Measurements from ENCODE around the gene MYO18A.

MYO18A gene

GRCh38 chr17:29156781-29157180, 23.4 kb downstream of the MYO18A start:
- H3K9ac ChIP-seq (ENCODE audit: low read length) = no peak overlapping the region

DNA sequence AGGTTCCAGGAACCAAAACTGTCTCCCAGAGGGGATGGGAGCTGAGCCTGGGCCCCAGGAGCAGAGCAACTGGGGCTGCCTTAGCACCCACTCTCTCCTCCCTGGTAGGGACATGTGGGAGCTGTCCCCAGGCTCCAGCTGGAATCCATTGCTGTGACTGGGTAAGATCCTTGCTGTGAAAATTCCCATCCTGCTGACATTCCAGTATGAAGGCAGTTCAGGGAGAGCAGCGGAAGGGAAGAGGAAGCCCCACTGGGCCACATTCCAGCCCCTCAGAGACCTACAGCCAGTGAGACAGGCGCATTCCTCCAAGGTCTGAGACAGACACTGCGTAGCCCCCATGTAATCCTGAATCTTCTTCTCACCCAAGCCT, 24.2 kb downstream of the MYO18A start:
- H3K27ac ChIP-seq (ENCODE audit: low read depth, low read length) = peak overlapping the region; percentile 65
- peaks cover 52% of the 10 kb centered on the region for H3K4me1 ChIP-seq (ENCODE audit: control insufficient read depth, insufficient read depth, low read length)
- H3K9me3 ChIP-seq (ENCODE audit: control insufficient read depth, insufficient read depth, low read depth, low read length) = no peaks in the 10 kb centered on the region
- H3K4me3 ChIP-seq (ENCODE audit: low read depth, low read length) = no peak overlapping the region; the same call in 1 of the 2 replicates
- H3K36me3 ChIP-seq (ENCODE audit: control insufficient read depth, insufficient read depth, low read length) = no peaks in the 10 kb centered on the region
- H3K9ac ChIP-seq (ENCODE audit: low read length) = peak overlapping the region; percentile 35
- no peaks in the 10 kb centered on the region for H3K27me3 ChIP-seq (ENCODE audit: control insufficient read depth, insufficient read depth, low read length)

More at GRCh38 chr17:29156781-29157180, 23.4 kb downstream of the MYO18A start:
- Histone ChIP-seq H3K9me3 (ENCODE audit: control insufficient read depth, insufficient read depth, low read depth, low read length) (no peaks in the 10 kb centered on the region), H3K27me3 (ENCODE audit: control insufficient read depth, insufficient read depth, low read length) (no peaks in the 10 kb centered on the region), H3K27ac (ENCODE audit: low read depth, low read length) (no peak overlapping the region; the same call in 1 of the 2 replicates), H3K4me1 (ENCODE audit: control insufficient read depth, insufficient read depth, low read length) (peaks cover 44% of the 10 kb centered on the region), H3K4me3 (ENCODE audit: low read depth, low read length) (no peak overlapping the region), H3K36me3 (ENCODE audit: control insufficient read depth, insufficient read depth, low read length) (no peaks in the 10 kb centered on the region)

DNA sequence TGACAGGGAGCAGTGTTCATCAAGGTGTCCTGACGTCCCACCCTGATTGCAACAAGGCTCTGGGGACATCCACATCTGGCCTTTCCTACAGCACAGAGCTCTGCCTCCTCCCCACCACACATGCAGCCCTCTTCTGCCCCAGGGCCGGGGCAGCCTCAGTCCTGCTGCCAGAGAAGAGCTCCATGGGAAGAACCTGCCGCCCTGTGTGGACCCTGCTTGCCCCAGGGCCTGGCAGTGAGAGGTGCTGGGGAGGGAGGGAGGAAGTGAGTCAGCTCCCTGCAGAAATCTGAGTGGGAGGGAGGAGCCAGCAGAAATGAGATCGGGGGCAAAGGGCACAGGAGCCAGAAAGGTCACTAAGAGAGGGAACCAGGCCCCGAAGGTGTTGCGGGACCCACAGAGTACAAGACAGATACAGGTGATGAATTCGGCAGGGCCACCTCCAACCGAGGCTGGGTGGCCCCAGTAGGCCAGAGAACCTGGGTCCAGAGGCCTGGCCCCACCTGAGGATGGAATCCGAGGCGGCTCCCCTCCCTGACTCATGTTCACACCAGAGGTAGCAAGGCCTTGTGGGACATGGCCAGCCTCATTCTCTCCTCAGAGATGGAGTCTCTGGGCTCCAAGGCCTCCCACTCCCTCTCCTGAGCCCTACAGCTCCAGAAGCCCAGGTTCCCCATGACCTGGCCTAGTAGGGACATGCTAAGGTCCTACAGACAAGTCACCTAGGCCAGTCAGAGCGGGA, 24.8 kb downstream of the MYO18A start:
- peaks cover 52% of the 10 kb centered on the region for H3K4me1 ChIP-seq (ENCODE audit: control insufficient read depth, insufficient read depth, low read length)
- peak overlapping the region; percentile 65 for H3K27ac ChIP-seq (ENCODE audit: low read depth, low read length)
- no peaks in the 10 kb centered on the region for H3K9me3 ChIP-seq (ENCODE audit: control insufficient read depth, insufficient read depth, low read depth, low read length)
- no peaks in the 10 kb centered on the region for H3K27me3 ChIP-seq (ENCODE audit: control insufficient read depth, insufficient read depth, low read length)
- peak overlapping the region; percentile 36 for H3K9ac ChIP-seq (ENCODE audit: low read length)
- H3K4me3 ChIP-seq (ENCODE audit: low read depth, low read length) = no peak overlapping the region; the same call in 1 of the 2 replicates
- no peaks in the 10 kb centered on the region for H3K36me3 ChIP-seq (ENCODE audit: control insufficient read depth, insufficient read depth, low read length)

DNA sequence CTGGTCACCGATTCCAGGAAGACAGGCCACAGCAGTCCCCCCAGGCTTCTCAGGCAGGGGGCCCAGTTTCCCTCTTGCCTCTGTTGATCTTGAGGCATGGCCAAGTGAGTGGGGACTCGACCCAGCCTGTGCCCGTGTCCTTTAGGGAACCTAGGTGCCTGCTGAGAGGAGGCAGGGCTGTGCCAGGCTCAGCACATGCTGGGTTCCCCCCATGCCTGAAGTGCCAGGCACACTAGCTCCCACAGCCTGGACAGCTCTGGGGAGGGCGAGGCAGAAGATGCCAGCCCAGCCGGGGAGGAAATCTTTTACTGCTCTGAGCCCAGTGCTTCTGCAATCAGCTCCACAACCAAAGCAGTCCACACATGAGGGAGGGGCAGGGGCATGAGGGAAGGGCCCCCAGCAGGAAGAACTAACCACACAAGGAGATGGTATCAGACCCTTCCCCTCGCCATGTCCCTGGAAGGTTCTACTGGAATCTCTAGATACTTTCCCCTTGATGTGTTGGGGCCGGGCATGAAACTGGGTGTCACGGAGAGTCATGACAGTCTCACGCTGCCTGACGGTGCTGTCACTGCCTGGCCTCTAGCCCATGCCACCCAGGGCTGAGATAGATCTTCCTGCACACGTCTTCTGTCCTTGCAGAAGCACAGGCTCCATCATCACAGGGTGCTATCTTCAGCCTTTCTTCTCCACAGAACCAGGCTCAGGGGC, 25.5 kb downstream of the MYO18A start:
- no peak overlapping the region for H3K27ac ChIP-seq (ENCODE audit: low read depth, low read length)
- no peaks in the 10 kb centered on the region for H3K27me3 ChIP-seq (ENCODE audit: control insufficient read depth, insufficient read depth, low read length)
- peak overlapping the region; percentile 36 for H3K9ac ChIP-seq (ENCODE audit: low read length)
- H3K9me3 ChIP-seq (ENCODE audit: control insufficient read depth, insufficient read depth, low read depth, low read length) = no peaks in the 10 kb centered on the region
- peaks cover 53% of the 10 kb centered on the region for H3K4me1 ChIP-seq (ENCODE audit: control insufficient read depth, insufficient read depth, low read length)
- no peaks in the 10 kb centered on the region for H3K36me3 ChIP-seq (ENCODE audit: control insufficient read depth, insufficient read depth, low read length)
- no peak overlapping the region for H3K4me3 ChIP-seq (ENCODE audit: low read depth, low read length)

- Histone ChIP-seq H3K9ac (ENCODE audit: low read length) (peak overlapping the region; percentile 9), H3K4me1 (ENCODE audit: control insufficient read depth, insufficient read depth, low read length) (peaks cover 50% of the 10 kb centered on the region), H3K9me3 (ENCODE audit: control insufficient read depth, insufficient read depth, low read depth, low read length) (no peaks in the 10 kb centered on the region), H3K36me3 (ENCODE audit: control insufficient read depth, insufficient read depth, low read length) (no peaks in the 10 kb centered on the region), H3K27ac (ENCODE audit: low read depth, low read length) (no peak overlapping the region), H3K4me3 (ENCODE audit: low read depth, low read length) (peak overlapping the region; percentile 11; the same call in 1 of the 2 replicates), H3K27me3 (ENCODE audit: control insufficient read depth, insufficient read depth, low read length) (no peaks in the 10 kb centered on the region)
Measured at GRCh38 chr17:29151567-29151966, 28.6 kb downstream of the MYO18A start.

- Histone ChIP-seq H3K4me3 (ENCODE audit: low read depth, low read length) (no peak overlapping the region), H3K9ac (ENCODE audit: low read length) (no peak overlapping the region), H3K4me1 (ENCODE audit: control insufficient read depth, insufficient read depth, low read length) (peaks cover 41% of the 10 kb centered on the region), H3K9me3 (ENCODE audit: control insufficient read depth, insufficient read depth, low read depth, low read length) (no peaks in the 10 kb centered on the region), H3K27me3 (ENCODE audit: control insufficient read depth, insufficient read depth, low read length) (no peaks in the 10 kb centered on the region), H3K27ac (ENCODE audit: low read depth, low read length) (no peak overlapping the region), H3K36me3 (ENCODE audit: control insufficient read depth, insufficient read depth, low read length) (no peaks in the 10 kb centered on the region)
Measured at GRCh38 chr17:29150161-29150560, 30.0 kb downstream of the MYO18A start.

GRCh38 chr17:29149431-29150064, 30.6 kb downstream of the MYO18A start:
- H3K27me3 ChIP-seq (ENCODE audit: control insufficient read depth, insufficient read depth, low read length) = no peaks in the 10 kb centered on the region
- H3K27ac ChIP-seq (ENCODE audit: low read depth, low read length) = no peak overlapping the region
- no peaks in the 10 kb centered on the region for H3K36me3 ChIP-seq (ENCODE audit: control insufficient read depth, insufficient read depth, low read length)
- no peaks in the 10 kb centered on the region for H3K9me3 ChIP-seq (ENCODE audit: control insufficient read depth, insufficient read depth, low read depth, low read length)
- peaks cover 36% of the 10 kb centered on the region for H3K4me1 ChIP-seq (ENCODE audit: control insufficient read depth, insufficient read depth, low read length)
- H3K4me3 ChIP-seq (ENCODE audit: low read depth, low read length) = peak overlapping the region; percentile 49
- peak overlapping the region; percentile 3 for H3K9ac ChIP-seq (ENCODE audit: low read length)

- no peak overlapping the region for H3K27ac ChIP-seq (ENCODE audit: low read depth, low read length)
- H3K4me3 ChIP-seq (ENCODE audit: low read depth, low read length) = peak overlapping the region; percentile 49
- no peaks in the 10 kb centered on the region for H3K27me3 ChIP-seq (ENCODE audit: control insufficient read depth, insufficient read depth, low read length)
- peak overlapping the region; percentile 22 for H3K9ac ChIP-seq (ENCODE audit: low read length)
- H3K9me3 ChIP-seq (ENCODE audit: control insufficient read depth, insufficient read depth, low read depth, low read length) = no peaks in the 10 kb centered on the region
- no peaks in the 10 kb centered on the region for H3K36me3 ChIP-seq (ENCODE audit: control insufficient read depth, insufficient read depth, low read length)
- H3K4me1 ChIP-seq (ENCODE audit: control insufficient read depth, insufficient read depth, low read length) = peaks cover 34% of the 10 kb centered on the region
Measured at GRCh38 chr17:29148790-29149430, 31.3 kb downstream of the MYO18A start.

DNA sequence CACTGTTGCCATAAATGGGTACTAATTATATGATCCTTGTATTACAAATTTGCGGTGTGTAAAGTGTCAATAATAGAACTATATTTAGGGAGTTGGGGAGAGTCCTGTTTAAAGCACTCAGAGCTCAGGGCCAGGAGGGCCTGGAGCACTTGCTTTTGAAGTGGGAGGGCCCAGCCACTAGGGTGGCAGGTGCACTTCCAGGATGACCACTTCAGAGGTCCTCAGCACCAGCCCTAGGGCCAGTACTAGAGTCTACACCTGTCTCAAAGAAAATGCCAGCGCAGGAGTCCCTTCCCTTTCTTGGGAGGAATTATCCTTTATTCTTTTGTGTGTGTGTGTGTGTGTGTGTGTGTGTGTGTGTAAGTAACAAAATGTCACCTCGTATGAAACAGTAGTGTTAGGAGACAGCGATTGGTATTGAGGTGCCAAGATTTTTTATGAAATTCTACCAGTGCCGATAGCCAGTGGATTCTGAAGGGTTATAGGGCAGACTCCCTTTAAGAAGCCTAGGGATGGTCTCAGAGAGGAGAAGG, 31.9 kb downstream of the MYO18A start:
- Histone ChIP-seq H3K9me3 (ENCODE audit: control insufficient read depth, insufficient read depth, low read depth, low read length) (no peaks in the 10 kb centered on the region), H3K4me3 (ENCODE audit: low read depth, low read length) (peak overlapping the region; percentile 32; the same call in 1 of the 2 replicates), H3K27me3 (ENCODE audit: control insufficient read depth, insufficient read depth, low read length) (no peaks in the 10 kb centered on the region), H3K9ac (ENCODE audit: low read length) (peak overlapping the region; percentile 22), H3K4me1 (ENCODE audit: control insufficient read depth, insufficient read depth, low read length) (peaks cover 34% of the 10 kb centered on the region), H3K36me3 (ENCODE audit: control insufficient read depth, insufficient read depth, low read length) (no peaks in the 10 kb centered on the region), H3K27ac (ENCODE audit: low read depth, low read length) (no peak overlapping the region)

DNA sequence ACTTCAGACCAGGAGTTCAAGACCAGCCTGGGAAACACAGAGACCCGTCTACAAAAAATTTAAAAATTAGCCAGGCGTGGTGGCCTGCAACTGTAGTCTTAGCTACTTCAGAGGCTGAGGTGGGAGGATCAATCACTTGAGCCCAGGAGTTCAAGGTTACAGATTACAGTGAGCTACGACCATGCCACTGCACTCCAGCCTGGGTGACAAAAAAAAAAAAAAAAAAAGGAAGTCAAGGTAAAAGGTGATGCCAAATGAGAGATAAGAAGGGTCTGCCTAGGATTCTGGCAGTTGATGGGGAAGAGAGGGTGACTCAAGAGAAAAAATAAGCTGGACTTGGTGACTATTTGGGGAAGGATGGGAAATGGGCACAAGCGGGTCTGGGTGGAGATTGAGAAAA, 32.5 kb downstream of the MYO18A start:
- Histone ChIP-seq H3K9ac (ENCODE audit: low read length) (no peak overlapping the region), H3K36me3 (ENCODE audit: control insufficient read depth, insufficient read depth, low read length) (no peaks in the 10 kb centered on the region), H3K27ac (ENCODE audit: low read depth, low read length) (no peak overlapping the region), H3K27me3 (ENCODE audit: control insufficient read depth, insufficient read depth, low read length) (no peaks in the 10 kb centered on the region), H3K9me3 (ENCODE audit: control insufficient read depth, insufficient read depth, low read depth, low read length) (no peaks in the 10 kb centered on the region), H3K4me1 (ENCODE audit: control insufficient read depth, insufficient read depth, low read length) (peaks cover 34% of the 10 kb centered on the region), H3K4me3 (ENCODE audit: low read depth, low read length) (no peak overlapping the region)
